ENCODE results near the gene IFNAR1. TPM values are rescaled to one million over a fixed set of nuclear protein-coding genes. Genes with fewer than 3 reads are reported as not detected.

IFNAR1 gene
- total and polyA plus RNA-seq, 9 of the 15 experiments (the other 6 are each of a cell fraction or from before 2014, with no cell fraction given), result 8.6 to 31.8 (median 14.8) TPM

- no peak for TF ChIP-seq ZNF318 (IDR thresholded peaks at IDR 0.05; ENCODE audit: borderline replicate concordance in 1 of 2, low read depth in 1 of 2)
- TF ChIP-seq SMARCA5 (IDR thresholded peaks at IDR 0.05), result no peak
- 0 out of 2 replicates have a peak, but pooled peaks have one; percentile 33 for TF ChIP-seq CGGBP1 (CRISPR knock-in tag; IDR thresholded peaks at IDR 0.05)
- TF ChIP-seq ZNF76 (CRISPR knock-in tag; IDR thresholded peaks at IDR 0.05; ENCODE audit: borderline replicate concordance), result no peak
- peak; percentile 89 for TF ChIP-seq EGR1 (conservative IDR thresholded peaks at IDR 0.05)
- TF ChIP-seq GABPB1 (CRISPR knock-in tag; IDR thresholded peaks at IDR 0.05), result peak; percentile 83
- no peak for TF ChIP-seq BMI1 (IDR thresholded peaks at IDR 0.05; ENCODE audit: low read length)
- no peak for TF ChIP-seq TAL1 (IDR thresholded peaks at IDR 0.05)
- peak; percentile 66; the same call in 1 of the 2 replicates for TF ChIP-seq E2F3 (CRISPR knock-in tag; IDR thresholded peaks at IDR 0.05)
- no peak for TF ChIP-seq IFI16 (CRISPR knock-in tag; IDR thresholded peaks at IDR 0.05)
- peak; percentile 63 for TF ChIP-seq ZNF263 (CRISPR knock-in tag; IDR thresholded peaks at IDR 0.05; ENCODE audit: borderline replicate concordance)
- TF ChIP-seq CREB5 (CRISPR knock-in tag; IDR thresholded peaks at IDR 0.05), result no peak
- no peak for TF ChIP-seq ZFPM2 (CRISPR knock-in tag; IDR thresholded peaks at IDR 0.05)
- 0 out of 2 replicates have a peak, but pooled peaks have one; percentile 50 for TF ChIP-seq TRIM28 (IDR thresholded peaks at IDR 0.05)
- no peak for TF ChIP-seq NFE2L1 (tag; IDR thresholded peaks at IDR 0.05; ENCODE audit: borderline replicate concordance, low read depth)
- TF ChIP-seq ZNF232 (CRISPR knock-in tag; IDR thresholded peaks at IDR 0.05), result peak; percentile 89
- TF ChIP-seq CHD4 (IDR thresholded peaks at IDR 0.05; ENCODE audit: insufficient read depth, insufficient replicate concordance, low read depth, low read length, poor library complexity, severe bottlenecking), result no peak
- TF ChIP-seq TBL1XR1 (IDR thresholded peaks at IDR 0.05; ENCODE audit: low read length in 2 of 2), result 0 out of 4 replicates have a peak, but pooled peaks of 1 of the 2 experiments have one; percentile 34
Observed at GRCh38 chr21:33324291-33325221, at the start of gene IFNAR1 (continued).
